ENCODE data around the gene TC2N.
"Not testable (repeated sequence)": the region's sequence is repeated elsewhere in the genome, so short reads cannot be mapped to it uniquely, and the experiment has no call there.

TC2N gene

GRCh38 chr14:91866511-91867295 is 633 bp downstream of the TC2N start:
- no peak for DNase-seq

GRCh38 chr14:91866061-91866460 is 1.3 kb downstream of the TC2N start:
- DNase-seq = no peak

- no peak for DNase-seq
Observed at GRCh38 chr14:91862417-91862816, 4.9 kb downstream of the TC2N start.

- no peak for DNase-seq
Observed at GRCh38 chr14:91861091-91861490, 6.2 kb downstream of the TC2N start.

GRCh38 chr14:91860238-91860637 is 7.1 kb downstream of the TC2N start:
- DNase-seq = no peak

GRCh38 chr14:91858536-91859275 is 8.6 kb downstream of the TC2N start:
- peak; percentile 67 for DNase-seq

- DNase-seq = no peak
Observed at GRCh38 chr14:91857614-91858013, 9.7 kb downstream of the TC2N start.

GRCh38 chr14:91854327-91854934 is 12.9 kb downstream of the TC2N start:
- DNase-seq = no peak

- DNase-seq = no peak
Observed at GRCh38 chr14:91851563-91851962, 15.8 kb downstream of the TC2N start.

GRCh38 chr14:91848504-91849001 is 18.8 kb downstream of the TC2N start:
- DNase-seq = no peak

GRCh38 chr14:91847693-91848092 is 19.6 kb downstream of the TC2N start:
- DNase-seq = no peak

- no peak for DNase-seq
Observed at GRCh38 chr14:91845652-91846051, 21.7 kb downstream of the TC2N start.

- DNase-seq = not testable (repeated sequence)
Observed at GRCh38 chr14:91845056-91845455, 22.3 kb downstream of the TC2N start.

- DNase-seq = no peak
Observed at GRCh38 chr14:91844029-91844428, 23.3 kb downstream of the TC2N start.

GRCh38 chr14:91843437-91843836 is 23.9 kb downstream of the TC2N start:
- peak; percentile 31 for DNase-seq

GRCh38 chr14:91841065-91841464 is 26.3 kb downstream of the TC2N start:
- DNase-seq = peak; percentile 38

GRCh38 chr14:91839749-91840148 is 27.6 kb downstream of the TC2N start:
- DNase-seq = no peak

GRCh38 chr14:91837076-91837475 is 30.3 kb downstream of the TC2N start:
- DNase-seq = no peak

GRCh38 chr14:91835920-91836843 is 31.2 kb downstream of the TC2N start:
- DNase-seq = peak; percentile 31

- DNase-seq = no peak
Observed at GRCh38 chr14:91835197-91835919, 32.0 kb downstream of the TC2N start.

GRCh38 chr14:91834571-91834970 is 32.8 kb downstream of the TC2N start:
- DNase-seq = no peak

- DNase-seq = no peak
Observed at GRCh38 chr14:91831337-91831736, 36.0 kb downstream of the TC2N start.

Measured in inflammatory macrophage treated with lipopolysaccharide for 4 hours (primary cell).